ENCODE data around the gene EVI5. TPM values are rescaled to one million over a fixed set of nuclear protein-coding genes. Genes with fewer than 3 reads are reported as not detected.
A peak's percentile ranks its signal among the peaks of the same experiment; 100 is the strongest.

EVI5 gene
- polyA plus RNA-seq, 4 donors = 3.2 to 16.5 (median 5.4) TPM

- Histone ChIP-seq H3K4me3 (ENCODE audit: low read depth in 1 of 3, low read length in 3 of 3) (no peak overlapping the region), H3K9me3 (ENCODE audit: control insufficient read depth in 2 of 2, insufficient read depth in 1 of 2, low read depth in 1 of 2, low read length in 1 of 2) (no peaks in the 10 kb centered on the region), H3K27ac (ENCODE audit: low read depth in 1 of 3, low read length in 2 of 3) (peak overlapping the region in 1 of 3 donors; percentile 30), H3K36me3 (ENCODE audit: control insufficient read depth in 3 of 3, insufficient read depth in 2 of 3, low read depth in 1 of 3, low read length in 3 of 3) (peaks cover 0 to 2% (median 0%) of the 10 kb centered on the region in 3 donors), H3K4me1 (ENCODE audit: control insufficient read depth in 3 of 3, insufficient read depth in 2 of 3, low read depth in 1 of 3, low read length in 2 of 3) (no peaks in the 10 kb centered on the region), H3K27me3 (ENCODE audit: control insufficient read depth in 3 of 3, insufficient read depth in 3 of 3, low read length in 3 of 3) (no peaks in the 10 kb centered on the region)
- no peak for FAIRE-seq
- no peak for DNase-seq
Measured at GRCh38 chr1:92768915-92769314, 16.0 kb downstream of the EVI5 start.

GRCh38 chr1:92768296-92768695 lies 16.6 kb downstream of the EVI5 start:
- H3K9me3 ChIP-seq (ENCODE audit: control insufficient read depth in 2 of 2, insufficient read depth in 1 of 2, low read depth in 1 of 2, low read length in 1 of 2) = no peaks in the 10 kb centered on the region
- no peaks in the 10 kb centered on the region for H3K4me1 ChIP-seq (ENCODE audit: control insufficient read depth in 3 of 3, insufficient read depth in 2 of 3, low read depth in 1 of 3, low read length in 2 of 3)
- H3K36me3 ChIP-seq (ENCODE audit: control insufficient read depth in 3 of 3, insufficient read depth in 2 of 3, low read depth in 1 of 3, low read length in 3 of 3) = peaks cover 0 to under 1% (median 0%) of the 10 kb centered on the region in 3 donors
- 39 to 83% (median 54%) methylated on average over 2 of the region's 2 CpGs for WGBS, 3 donors
- FAIRE-seq = no peak
- H3K27me3 ChIP-seq (ENCODE audit: control insufficient read depth in 3 of 3, insufficient read depth in 3 of 3, low read length in 3 of 3) = no peaks in the 10 kb centered on the region
- no peak overlapping the region for H3K4me3 ChIP-seq (ENCODE audit: low read depth in 1 of 3, low read length in 3 of 3)
- peak overlapping the region in 1 of 3 donors; percentile 30 for H3K27ac ChIP-seq (ENCODE audit: low read depth in 1 of 3, low read length in 2 of 3)
- DNase-seq = peak; percentile 49 to 64

GRCh38 chr1:92764116-92764515 lies 20.8 kb downstream of the EVI5 start:
- 73 to 80% (median 75%) methylated on average over 3 of the region's 3 CpGs for WGBS, 3 donors
- Histone ChIP-seq H3K4me3 (ENCODE audit: low read depth in 1 of 3, low read length in 3 of 3) (no peak overlapping the region), H3K36me3 (ENCODE audit: control insufficient read depth in 3 of 3, insufficient read depth in 2 of 3, low read depth in 1 of 3, low read length in 3 of 3) (no peaks in the 10 kb centered on the region), H3K27me3 (ENCODE audit: control insufficient read depth in 3 of 3, insufficient read depth in 3 of 3, low read length in 3 of 3) (no peaks in the 10 kb centered on the region), H3K27ac (ENCODE audit: low read depth in 1 of 3, low read length in 2 of 3) (no peak overlapping the region), H3K9me3 (ENCODE audit: control insufficient read depth in 2 of 2, insufficient read depth in 1 of 2, low read depth in 1 of 2, low read length in 1 of 2) (no peaks in the 10 kb centered on the region), H3K4me1 (ENCODE audit: control insufficient read depth in 3 of 3, insufficient read depth in 2 of 3, low read depth in 1 of 3, low read length in 2 of 3) (no peaks in the 10 kb centered on the region)
- FAIRE-seq (no peak), DNase-seq (no peak)

- peaks cover 0 to 3% (median 0%) of the 10 kb centered on the region in 3 donors for H3K36me3 ChIP-seq (ENCODE audit: control insufficient read depth in 3 of 3, insufficient read depth in 2 of 3, low read depth in 1 of 3, low read length in 3 of 3)
- no peak overlapping the region for H3K4me3 ChIP-seq (ENCODE audit: low read depth in 1 of 3, low read length in 3 of 3)
- no peaks in the 10 kb centered on the region for H3K4me1 ChIP-seq (ENCODE audit: control insufficient read depth in 3 of 3, insufficient read depth in 2 of 3, low read depth in 1 of 3, low read length in 2 of 3)
- FAIRE-seq (no peak), DNase-seq (no peak)
- H3K9me3 ChIP-seq (ENCODE audit: control insufficient read depth in 2 of 2, insufficient read depth in 1 of 2, low read depth in 1 of 2, low read length in 1 of 2) = no peaks in the 10 kb centered on the region
- H3K27ac ChIP-seq (ENCODE audit: low read depth in 1 of 3, low read length in 2 of 3) = no peak overlapping the region
- 68 to 79% (median 78%) methylated on average over 1 of the region's 1 CpG for WGBS, 3 donors
- H3K27me3 ChIP-seq (ENCODE audit: control insufficient read depth in 3 of 3, insufficient read depth in 3 of 3, low read length in 3 of 3) = no peaks in the 10 kb centered on the region
Measured at GRCh38 chr1:92762355-92762754, 22.6 kb downstream of the EVI5 start.

GRCh38 chr1:92759361-92759760 lies 25.5 kb downstream of the EVI5 start:
- Histone ChIP-seq H3K4me1 (ENCODE audit: control insufficient read depth in 3 of 3, insufficient read depth in 2 of 3, low read depth in 1 of 3, low read length in 2 of 3) (no peaks in the 10 kb centered on the region), H3K27me3 (ENCODE audit: control insufficient read depth in 3 of 3, insufficient read depth in 3 of 3, low read length in 3 of 3) (no peaks in the 10 kb centered on the region), H3K4me3 (ENCODE audit: low read depth in 1 of 3, low read length in 3 of 3) (no peak overlapping the region), H3K9me3 (ENCODE audit: control insufficient read depth in 2 of 2, insufficient read depth in 1 of 2, low read depth in 1 of 2, low read length in 1 of 2) (peaks cover 0 to 4% of the 10 kb centered on the region in 2 donors), H3K27ac (ENCODE audit: low read depth in 1 of 3, low read length in 2 of 3) (no peak overlapping the region), H3K36me3 (ENCODE audit: control insufficient read depth in 3 of 3, insufficient read depth in 2 of 3, low read depth in 1 of 3, low read length in 3 of 3) (peaks cover 0 to 8% (median 0%) of the 10 kb centered on the region in 3 donors)
- DNase-seq = no peak
- WGBS, 3 donors = 82 to 97% (median 83%) methylated on average over 1 of the region's 1 CpG
- FAIRE-seq = no peak

- peaks cover 0 to 5% of the 10 kb centered on the region in 2 donors for H3K9me3 ChIP-seq (ENCODE audit: control insufficient read depth in 2 of 2, insufficient read depth in 1 of 2, low read depth in 1 of 2, low read length in 1 of 2)
- WGBS, 3 donors = 92 to 98% (median 95%) methylated on average over 4 of the region's 4 CpGs
- no peak overlapping the region for H3K4me3 ChIP-seq (ENCODE audit: low read depth in 1 of 3, low read length in 3 of 3)
- DNase-seq = no peak
- no peak overlapping the region for H3K27ac ChIP-seq (ENCODE audit: low read depth in 1 of 3, low read length in 2 of 3)
- peaks cover 0 to 10% (median 0%) of the 10 kb centered on the region in 3 donors for H3K36me3 ChIP-seq (ENCODE audit: control insufficient read depth in 3 of 3, insufficient read depth in 2 of 3, low read depth in 1 of 3, low read length in 3 of 3)
- FAIRE-seq = no peak
- no peaks in the 10 kb centered on the region for H3K4me1 ChIP-seq (ENCODE audit: control insufficient read depth in 3 of 3, insufficient read depth in 2 of 3, low read depth in 1 of 3, low read length in 2 of 3)
- H3K27me3 ChIP-seq (ENCODE audit: control insufficient read depth in 3 of 3, insufficient read depth in 3 of 3, low read length in 3 of 3) = no peaks in the 10 kb centered on the region
Measured at GRCh38 chr1:92756537-92756936, 28.4 kb downstream of the EVI5 start.

GRCh38 chr1:92755541-92756461 lies 29.1 kb downstream of the EVI5 start:
- DNase-seq (no peak), FAIRE-seq (no peak)
- Histone ChIP-seq H3K27ac (ENCODE audit: low read depth in 1 of 3, low read length in 2 of 3) (peak overlapping the region in 1 of 3 donors; percentile 75), H3K27me3 (ENCODE audit: control insufficient read depth in 3 of 3, insufficient read depth in 3 of 3, low read length in 3 of 3) (no peaks in the 10 kb centered on the region), H3K9me3 (ENCODE audit: control insufficient read depth in 2 of 2, insufficient read depth in 1 of 2, low read depth in 1 of 2, low read length in 1 of 2) (peaks cover 0 to 5% of the 10 kb centered on the region in 2 donors), H3K4me1 (ENCODE audit: control insufficient read depth in 3 of 3, insufficient read depth in 2 of 3, low read depth in 1 of 3, low read length in 2 of 3) (no peaks in the 10 kb centered on the region), H3K36me3 (ENCODE audit: control insufficient read depth in 3 of 3, insufficient read depth in 2 of 3, low read depth in 1 of 3, low read length in 3 of 3) (peaks cover 0 to 10% (median 0%) of the 10 kb centered on the region in 3 donors), H3K4me3 (ENCODE audit: low read depth in 1 of 3, low read length in 3 of 3) (no peak overlapping the region)
- WGBS, 3 donors = 83 to 97% (median 90%) methylated on average over 19 of the region's 19 CpGs

- Histone ChIP-seq H3K4me1 (ENCODE audit: control insufficient read depth in 3 of 3, insufficient read depth in 2 of 3, low read depth in 1 of 3, low read length in 2 of 3) (no peaks in the 10 kb centered on the region), H3K36me3 (ENCODE audit: control insufficient read depth in 3 of 3, insufficient read depth in 2 of 3, low read depth in 1 of 3, low read length in 3 of 3) (peaks cover 0 to 10% (median 0%) of the 10 kb centered on the region in 3 donors), H3K27ac (ENCODE audit: low read depth in 1 of 3, low read length in 2 of 3) (no peak overlapping the region), H3K27me3 (ENCODE audit: control insufficient read depth in 3 of 3, insufficient read depth in 3 of 3, low read length in 3 of 3) (no peaks in the 10 kb centered on the region), H3K4me3 (ENCODE audit: low read depth in 1 of 3, low read length in 3 of 3) (no peak overlapping the region), H3K9me3 (ENCODE audit: control insufficient read depth in 2 of 2, insufficient read depth in 1 of 2, low read depth in 1 of 2, low read length in 1 of 2) (peaks cover 0 to 5% of the 10 kb centered on the region in 2 donors)
- no peak for FAIRE-seq
- 95 to 96% (median 95%) methylated on average over 1 of the region's 1 CpG for WGBS, 3 donors
- DNase-seq = no peak
Measured at GRCh38 chr1:92754719-92755050, 30.2 kb downstream of the EVI5 start.
